GM12875 (cell line): ENCODE results near the gene XCL2.

ENCODE experiments used
- H3K4me3 ChIP-seq: one replicate; pipeline ENCODE4 v1.5.1; 2011; ENCODE audit warnings: low read depth, low read length, control low read depth
- CTCF ChIP-seq: IDR thresholded peaks from 2 replicates; pipeline ENCODE4 v1.5.1; 2011; ENCODE audit warnings: low read depth, mild to moderate bottlenecking, control low read depth, inconsistent platforms, low read length, moderate library complexity, borderline replicate concordance; ENCODE audit not compliant: insufficient read depth

XCL2 gene

DNA sequence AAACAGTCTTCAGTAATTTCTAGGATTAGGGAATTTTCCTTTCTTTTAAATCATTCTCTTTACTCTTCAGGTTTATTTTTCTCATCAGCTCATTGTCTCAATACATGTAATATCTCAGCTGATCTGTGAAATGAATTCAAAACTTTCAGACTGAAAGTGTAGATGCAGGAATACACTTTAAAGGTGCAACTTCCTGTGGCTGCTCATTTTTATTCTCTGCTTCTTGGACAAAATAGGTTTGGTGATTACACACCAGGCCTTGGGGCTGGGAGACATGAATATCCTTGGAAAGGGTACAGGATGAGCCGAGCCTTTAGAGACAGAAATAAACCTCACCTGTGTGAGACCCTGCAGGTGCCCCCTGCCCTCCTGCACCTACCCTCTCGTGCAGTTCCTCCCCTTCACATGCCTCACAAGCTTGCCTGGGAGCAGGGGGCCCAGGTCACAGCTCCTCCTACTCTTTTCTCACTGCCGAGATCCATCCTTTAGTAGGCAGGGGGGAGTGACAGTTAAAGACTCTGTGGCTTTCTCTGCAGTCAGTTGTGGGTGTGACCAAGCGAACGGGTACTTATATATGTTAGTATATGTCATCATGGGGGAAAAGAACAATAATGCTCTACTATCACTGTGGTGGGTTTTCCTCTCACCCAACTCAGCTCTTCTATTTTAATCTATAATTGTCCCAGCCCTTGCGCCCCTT is 23.6 kb downstream of the XCL2 start:
- no peak for TF ChIP-seq CTCF
- H3K4me3 ChIP-seq = no peak overlapping the region

GRCh38 chr1:168518813-168519212 is 25.0 kb downstream of the XCL2 start:
- H3K4me3 ChIP-seq = no peak overlapping the region
- no peak for TF ChIP-seq CTCF

- no peak overlapping the region for H3K4me3 ChIP-seq
- no peak for TF ChIP-seq CTCF
Measured at GRCh38 chr1:168518201-168518689, 25.6 kb downstream of the XCL2 start.

GRCh38 chr1:168514455-168514854 is 29.3 kb downstream of the XCL2 start:
- no peak overlapping the region for H3K4me3 ChIP-seq

DNA sequence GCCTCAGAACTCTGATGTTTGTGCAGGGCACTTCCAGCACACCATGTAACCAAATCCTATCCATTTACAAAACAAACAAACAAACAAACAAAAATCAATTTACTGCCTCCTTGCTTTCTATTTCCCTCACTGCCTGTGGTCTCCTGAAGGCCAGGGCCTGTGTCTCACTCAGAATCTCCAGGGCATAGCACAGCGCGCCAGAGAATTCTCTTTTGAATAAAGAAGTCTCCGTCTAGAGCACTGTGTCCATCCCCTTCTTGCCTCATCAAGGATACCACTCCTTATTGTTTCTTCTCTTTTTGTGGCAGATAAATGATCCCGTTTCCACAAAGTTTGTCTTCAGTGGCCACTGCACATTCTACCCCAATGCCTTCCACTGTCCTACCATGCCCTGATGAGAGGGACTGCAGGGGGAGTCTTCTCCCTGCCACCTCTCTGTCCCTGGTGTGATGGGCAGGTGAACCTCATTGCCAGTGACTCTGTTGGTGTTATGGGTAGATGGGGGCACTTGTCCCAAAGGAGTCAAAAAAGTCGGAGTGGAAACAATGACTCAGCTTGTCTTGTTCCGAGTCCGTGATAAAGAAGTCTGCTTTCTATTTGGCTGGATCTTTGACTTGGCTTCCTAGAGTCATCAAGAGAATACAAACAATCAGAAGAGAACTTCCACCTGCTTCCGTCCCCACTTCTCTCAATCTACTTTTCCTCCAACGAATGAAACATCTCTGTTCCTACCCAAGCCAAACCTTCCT is 30.0 kb downstream of the XCL2 start:
- no peak for TF ChIP-seq CTCF
- H3K4me3 ChIP-seq = no peak overlapping the region

More at GRCh38 chr1:168514455-168514854, 29.3 kb downstream of the XCL2 start:
- TF ChIP-seq CTCF = no peak

- no peak overlapping the region for H3K4me3 ChIP-seq
- TF ChIP-seq CTCF = no peak
Measured at GRCh38 chr1:168512864-168513595, 30.8 kb downstream of the XCL2 start.
